SK-N-SH (cell line): ENCODE measurements around the gene SNCA. TPM values are rescaled to one million over a fixed set of nuclear protein-coding genes. Genes with fewer than 3 reads are reported as not detected.

Experiments
- CTCF ChIA-PET: fragments of 300-600, 350-600 bp; formaldehyde crosslinking; extraction: SDS; loops from one replicate; lab custom pipeline; 2021; lab: Yijun Ruan, JAX
- POLR2A ChIA-PET: fragments of 350-600 bp; sonication (Branson Sonifier 250); formaldehyde crosslinking; extraction: SDS; loops from one replicate; lab custom pipeline; 2020; ENCODE audit warnings: antibody characterized with exemption, inconsistent platforms; lab: Yijun Ruan, JAX
- DNase-seq: peaks from one replicate; pipeline ENCODE4 v3.0.0; 2012
- H2AFZ ChIP-seq: fragments of 200-600 bp; sonication (generic); 2 replicates; pipeline ENCODE4 v1.8.1; 2016; ENCODE audit warnings: antibody characterized with exemption, mild to moderate bottlenecking, low read depth
- H3F3A ChIP-seq: fragments of 200-600 bp; sonication (generic); replicated peaks from 2 replicates; pipeline ENCODE3; 2016; ENCODE audit warnings: antibody characterized with exemption, mild to moderate bottlenecking; ENCODE audit not compliant: insufficient read depth
- H3K27ac ChIP-seq, 2 experiments: fragments of 200-500 bp in 1 of 2; fragments of 200-600 bp in 1 of 2; sonication (Bioruptor generic) in 1 of 2; sonication (generic), shearing (Covaris generic) in 1 of 2; 2 replicates each; pipeline versions ENCODE4 v1.5.1 to v1.6.1; 2014 to 2016; ENCODE audit warnings: low read depth in 2 of 2, inconsistent platforms in 1 of 2, low read length in 1 of 2, mild to moderate bottlenecking in 1 of 2, mixed read lengths in 1 of 2
- H3K27me3 ChIP-seq: fragments of 200-600 bp; sonication (generic), shearing (Covaris generic); 2 replicates; pipeline ENCODE4 v1.6.1; 2016; ENCODE audit warnings: mixed run types; ENCODE audit not compliant: insufficient read depth
- H3K36me3 ChIP-seq, 2 experiments: fragments of 200-500 bp in 1 of 2; fragments of 200-600 bp in 1 of 2; sonication (Bioruptor generic) in 1 of 2; sonication (generic) in 1 of 2; replicated peaks in 1 of 2; 2 replicates each; pipeline versions ENCODE3 to v1.5.1; 2014 to 2016; ENCODE audit warnings: low read length in 1 of 2, mild to moderate bottlenecking in 1 of 2; ENCODE audit not compliant: insufficient read depth in 2 of 2, control insufficient read depth in 1 of 2
- H3K4me1 ChIP-seq, 2 experiments: fragments of 200-500 bp in 1 of 2; fragments of 200-600 bp in 1 of 2; sonication (Bioruptor generic) in 1 of 2; sonication (generic), shearing (Covaris generic) in 1 of 2; 2 replicates each; pipeline versions ENCODE4 v1.5.1 to v1.6.1; 2014 to 2016; ENCODE audit warnings: low read depth in 1 of 2, low read length in 1 of 2, mixed run types in 1 of 2; ENCODE audit not compliant: insufficient read depth in 2 of 2, control insufficient read depth in 1 of 2
- H3K4me2 ChIP-seq: fragments of 200-600 bp; sonication (generic), shearing (Covaris generic); 2 replicates; pipeline ENCODE4 v1.6.1; 2017; ENCODE audit warnings: mixed run types
- H3K4me3 ChIP-seq, 2 experiments: fragments of 200-500 bp in 1 of 2; fragments of 200-600 bp in 1 of 2; sonication (Bioruptor generic) in 1 of 2; sonication (generic), shearing (Covaris generic) in 1 of 2; 2 replicates each; pipeline versions ENCODE4 v1.5.1 to v1.8.1; 2014 to 2016; ENCODE audit warnings: low read depth in 2 of 2, inconsistent platforms in 1 of 2, low read length in 1 of 2, mild to moderate bottlenecking in 1 of 2, mixed read lengths in 1 of 2, moderate library complexity in 1 of 2
- H3K79me2 ChIP-seq: fragments of 200-600 bp; sonication (generic); 2 replicates; pipeline ENCODE4 v1.8.1; 2017; ENCODE audit warnings: mild to moderate bottlenecking; ENCODE audit not compliant: insufficient read depth
- H3K9ac ChIP-seq: fragments of 200-600 bp; sonication (generic); 2 replicates; pipeline ENCODE4 v1.6.1; 2017; ENCODE audit warnings: mixed run types
- H3K9me2 ChIP-seq: fragments of 200-600 bp; sonication (generic); 2 replicates; pipeline ENCODE4 v1.6.1; 2017; ENCODE audit warnings: mixed run types
- H3K9me3 ChIP-seq: fragments of 200-600 bp; sonication (generic); 2 replicates; pipeline ENCODE4 v1.6.1; 2017; ENCODE audit warnings: mixed run types, mild to moderate bottlenecking, moderate library complexity
- H4K20me1 ChIP-seq: fragments of 200-600 bp; sonication (generic); 2 replicates; pipeline ENCODE4 v1.6.1; 2017; ENCODE audit warnings: mild to moderate bottlenecking, mixed run types; ENCODE audit not compliant: insufficient read depth
- CHD2 ChIP-seq: fragments of 150-350 bp; IDR thresholded peaks from 2 replicates; pipeline ENCODE4 v1.6.1; 2018; ENCODE audit warnings: low read length; ENCODE audit not compliant: partially characterized antibody
- CTCF ChIP-seq: fragments of 200-600 bp; sonication (generic); IDR thresholded peaks from 2 replicates; pipeline ENCODE4 v1.6.1; 2017; ENCODE audit warnings: antibody characterized with exemption, mild to moderate bottlenecking, moderate library complexity
- EP300 ChIP-seq, 2 experiments: IDR thresholded peaks; 2 replicates each; pipeline versions ENCODE4 v1.4.0 to v1.6.1; 2012; ENCODE audit warnings: borderline replicate concordance in 1 of 2, low read depth in 1 of 2, low read length in 1 of 2
- EZH2phosphoT487 ChIP-seq: fragments of 200-600 bp; sonication (generic); IDR thresholded peaks from 2 replicates; pipeline ENCODE4 v1.6.1; 2017; ENCODE audit warnings: low read depth, mixed run types, mild to moderate bottlenecking, antibody characterized with exemption, moderate library complexity, borderline replicate concordance
- IRF3 ChIP-seq: fragments of 150-350 bp; IDR thresholded peaks from 2 replicates; pipeline ENCODE4 v1.6.1; 2016; ENCODE audit warnings: mild to moderate bottlenecking, low read depth, low read length
- JUND ChIP-seq: IDR thresholded peaks from 2 replicates; pipeline ENCODE4 v1.4.0; 2012
- MAX ChIP-seq: IDR thresholded peaks from 2 replicates; pipeline ENCODE4 v1.4.0; 2012; ENCODE audit warnings: low read depth
- MEF2A ChIP-seq: IDR thresholded peaks from 2 replicates; pipeline ENCODE4 v1.4.0; 2012; ENCODE audit warnings: low read depth, borderline replicate concordance
- MXI1 ChIP-seq: IDR thresholded peaks from 2 replicates; pipeline ENCODE4 v1.6.1; 2012; ENCODE audit warnings: mild to moderate bottlenecking, low read depth, low read length, improper control_type of control experiment
- NFIC ChIP-seq: IDR thresholded peaks from 2 replicates; pipeline ENCODE4 v1.4.0; 2012; ENCODE audit warnings: borderline replicate concordance
- RCOR1 ChIP-seq: fragments of 150-350 bp; IDR thresholded peaks from 2 replicates; pipeline ENCODE4 v1.6.1; 2017; ENCODE audit warnings: antibody characterized with exemption, low read length
- RXRA ChIP-seq: IDR thresholded peaks from 2 replicates; pipeline ENCODE4 v1.4.0; 2012; ENCODE audit warnings: low read depth, mild to moderate bottlenecking, borderline replicate concordance
- SMC3 ChIP-seq: IDR thresholded peaks from 2 replicates; pipeline ENCODE4 v1.6.1; 2012; ENCODE audit warnings: low read depth, low read length, improper control_type of control experiment
- TAF1 ChIP-seq: IDR thresholded peaks from 2 replicates; pipeline ENCODE4 v1.6.1; 2012; ENCODE audit warnings: low read depth, mild to moderate bottlenecking, low read length, moderate library complexity, borderline replicate concordance
- TEAD4 ChIP-seq: IDR thresholded peaks from 2 replicates; pipeline ENCODE4 v1.4.0; 2012; ENCODE audit warnings: mild to moderate bottlenecking, borderline replicate concordance; ENCODE audit not compliant: insufficient read depth
- ZBTB33 ChIP-seq: IDR thresholded peaks from 2 replicates; pipeline ENCODE4 v1.4.0; 2012; ENCODE audit warnings: low read depth, borderline replicate concordance
- WGBS: methylation state at CpG from one replicate; pipeline ENCODE4 v1.1.6; 2017; ENCODE audit warnings: low lambda C conversion rate; 5-methylcytosine and 5-hydroxymethylcytosine counted together
- polyA plus RNA-seq, 3 experiments: library from polyadenylated mRNA; depleted of rRNA; stranded (reverse); fragments of >200 nt; gene quantifications; 2 replicates each; pipeline ENCODE4 v1.2.3, GENCODE V29; 2012

Gene SNCA
- polyA plus RNA-seq, 1 of the 3 experiments (the other 2 are of a cell fraction) = 12.9 TPM

DNA sequence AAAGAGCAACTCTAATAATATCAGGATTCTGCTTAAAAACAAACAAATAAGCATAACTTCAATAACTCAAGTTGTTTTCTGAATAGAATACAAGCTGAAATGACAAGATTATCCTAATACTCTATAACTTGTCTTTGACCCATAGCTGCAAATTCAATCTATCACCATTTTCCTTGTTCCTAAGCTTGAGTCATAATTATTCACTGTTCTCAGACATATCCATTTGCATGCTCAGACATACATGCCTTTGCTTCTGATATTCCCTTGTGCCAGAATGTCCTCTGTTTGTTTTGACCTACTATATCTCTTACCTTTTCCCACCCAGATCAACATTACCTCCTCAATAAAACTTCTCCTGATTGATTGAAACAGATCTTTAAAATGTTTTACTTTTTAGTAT, 109.7 kb downstream of the SNCA start (continued):
- TF ChIP-seq ZBTB33 (no peak), CHD2 (no peak), MAX (no peak)

GRCh38 chr4:89725268-89725667, 111.7 kb downstream of the SNCA start:
- peak overlapping the region; percentile 31; the same call in 1 of the 2 replicates for H3K9ac ChIP-seq
- no peak overlapping the region for H2AFZ ChIP-seq
- no peaks in the 10 kb centered on the region for H3K79me2 ChIP-seq
- no peak for TF ChIP-seq TEAD4
- no peak for TF ChIP-seq TAF1
- no peak for TF ChIP-seq MXI1
- no peak for TF ChIP-seq EZH2phosphoT487
- TF ChIP-seq CTCF = no peak
- no peak for TF ChIP-seq JUND
- TF ChIP-seq RXRA = no peak
- TF ChIP-seq MEF2A = no peak
- TF ChIP-seq IRF3 = no peak
- no peak for TF ChIP-seq EP300 (IDR thresholded peaks at IDR 0.05; ENCODE audit: borderline replicate concordance in 1 of 2, low read depth in 1 of 2, low read length in 1 of 2)
- TF ChIP-seq NFIC = no peak
- TF ChIP-seq SMC3 = no peak
- TF ChIP-seq RCOR1 = no peak
- no peak for TF ChIP-seq ZBTB33
- no peaks in the 10 kb centered on the region for H3K27me3 ChIP-seq
- no peaks in the 10 kb centered on the region for H3F3A ChIP-seq
- no peaks in the 10 kb centered on the region for H3K9me3 ChIP-seq
- no peaks in the 10 kb centered on the region for H4K20me1 ChIP-seq
- H3K4me1 ChIP-seq = no peaks in the 10 kb centered on the region; a peak in 1 of 4 replicates
- ChIA-PET CTCF (no interaction called here), POLR2A (no interaction called here)
- 76% methylated on average over 5 of the region's 5 CpGs for WGBS
- no peaks in the 10 kb centered on the region for H3K9me2 ChIP-seq
- peaks cover 0 to 4% of the 10 kb centered on the region in 2 experiments for H3K36me3 ChIP-seq
- no peak overlapping the region for H3K4me3 ChIP-seq
- DNase-seq = no peak
- no peak overlapping the region; the same call in 1 of the 2 replicates for H3K4me2 ChIP-seq
- H3K27ac ChIP-seq = peak overlapping the region in 1 of 2 experiments; percentile 69; a peak in 2 of 4 replicates
